Sigmoid colon (tissue), 7 donors: ENCODE results near the gene ACTR1B. TPM values are rescaled to one million over a fixed set of nuclear protein-coding genes. Genes with fewer than 3 reads are reported as not detected.

Experiments
- DNase-seq: peaks from one replicate; pipeline ENCODE4 v3.0.0-alpha.2; 2019
- H3K27ac ChIP-seq, 4 donors: fragments of 200-600 bp; sonication (generic); one replicate each; pipeline ENCODE4 v1.5.1; 2016 to 2019; ENCODE audit warnings: mild to moderate bottlenecking in 1 of 4
- H3K27me3 ChIP-seq, 3 donors: fragments of 200-600 bp; sonication (generic); one replicate each; pipeline ENCODE4 v1.5.1; 2019; ENCODE audit warnings: mild to moderate bottlenecking in 1 of 3
- H3K36me3 ChIP-seq, 4 donors: fragments of 200-600 bp; sonication (generic); one replicate each; pipeline ENCODE4 v1.5.1; 2016 to 2019
- H3K4me1 ChIP-seq, 4 donors: fragments of 200-600 bp; sonication (generic); one replicate each; pipeline ENCODE4 v1.5.1; 2017 to 2019
- H3K4me3 ChIP-seq, 4 donors: fragments of 200-600 bp; sonication (generic); one replicate each; pipeline ENCODE4 v1.5.1; 2017 to 2019; ENCODE audit warnings: mild to moderate bottlenecking in 2 of 4, moderate library complexity in 1 of 4
- H3K9me3 ChIP-seq, 4 donors: fragments of 200-600 bp in 3 of 4; sonication (generic) in 3 of 4; one replicate each; pipeline versions ENCODE4 v1.5.1 to v1.6.1; 2013 to 2019
- CTCF ChIP-seq, 4 experiments: fragments of 450-650 bp in 3 of 4; fragments of 200-600 bp in 1 of 4; IDR thresholded peaks; one replicate each; pipeline ENCODE4 v1.5.1; 2016 to 2019; ENCODE audit warnings: antibody characterized with exemption in 4 of 4, mild to moderate bottlenecking in 3 of 4, moderate library complexity in 2 of 4
- EP300 ChIP-seq, 4 donors: sonication (generic); formaldehyde crosslinking; IDR thresholded peaks; one replicate each; pipeline ENCODE4 v1.6.1; 2017; ENCODE audit warnings: antibody characterized with exemption in 4 of 4
- POLR2A ChIP-seq, 2 donors: fragments of 450-650 bp; IDR thresholded peaks; one replicate each; pipeline ENCODE4 v1.6.1; 2016; ENCODE audit warnings: antibody characterized with exemption in 2 of 2, mild to moderate bottlenecking in 2 of 2, moderate library complexity in 2 of 2
- POLR2AphosphoS5 ChIP-seq, 4 donors: sonication (generic); formaldehyde crosslinking; IDR thresholded peaks; one replicate each; pipeline ENCODE4 v1.6.1; 2017; ENCODE audit warnings: antibody characterized with exemption in 4 of 4
- WGBS, 2 donors: extraction: QIAGEN DNeasy Blood & Tissue Kit; methylation state at CpG; one replicate each; pipeline ENCODE4 v1.1.7; 2013; 5-methylcytosine and 5-hydroxymethylcytosine counted together
- intact Hi-C: fragments of 100-400 bp; cut with DNase I; formaldehyde crosslinking; loops from one replicate; pipeline ENCODE4 v1.15.1; 2023
- polyA plus RNA-seq, 3 donors: library from polyadenylated mRNA; stranded (reverse); fragments of 200-250 nt; gene quantifications; one replicate each; pipeline ENCODE4 v1.2.3, GENCODE V29; 2013
- total RNA-seq, 4 donors: library from RNA; depleted of rRNA; stranded (reverse); fragments of >200 nt; gene quantifications; one replicate each; pipeline ENCODE4 v1.1.0, GENCODE V29; 2016
- donor health status: healthy with polysubstance abuse.
- donor health status: Bipolar disorder and iron deficiency.
- donor health status: healthy.

Gene ACTR1B
- total and polyA plus RNA-seq, 7 donors = 55.3 to 85.3 (median 75.2) TPM

DNA sequence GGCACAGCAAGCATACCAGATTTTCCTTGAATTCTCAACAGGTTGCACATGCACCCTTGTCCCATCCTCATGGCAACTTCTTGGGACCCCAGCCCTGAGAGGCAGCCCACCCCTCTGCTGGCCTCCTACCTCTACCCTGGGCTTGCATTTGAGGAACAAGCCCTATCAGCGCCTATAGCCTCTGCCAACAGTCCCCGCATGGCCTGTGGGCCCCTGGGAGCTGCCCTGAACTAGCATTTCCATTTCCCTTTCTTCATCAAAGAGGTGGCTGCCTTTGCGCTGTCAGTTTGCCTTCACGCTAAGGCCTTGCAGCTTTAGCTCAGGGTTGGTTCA lies 44.2 kb upstream of the ACTR1B start:
- 66 to 90% methylated on average over 4 of the region's 4 CpGs for WGBS, 2 donors
- DNase-seq = no peak
- H3K36me3 ChIP-seq = no peaks in the 10 kb centered on the region

DNA sequence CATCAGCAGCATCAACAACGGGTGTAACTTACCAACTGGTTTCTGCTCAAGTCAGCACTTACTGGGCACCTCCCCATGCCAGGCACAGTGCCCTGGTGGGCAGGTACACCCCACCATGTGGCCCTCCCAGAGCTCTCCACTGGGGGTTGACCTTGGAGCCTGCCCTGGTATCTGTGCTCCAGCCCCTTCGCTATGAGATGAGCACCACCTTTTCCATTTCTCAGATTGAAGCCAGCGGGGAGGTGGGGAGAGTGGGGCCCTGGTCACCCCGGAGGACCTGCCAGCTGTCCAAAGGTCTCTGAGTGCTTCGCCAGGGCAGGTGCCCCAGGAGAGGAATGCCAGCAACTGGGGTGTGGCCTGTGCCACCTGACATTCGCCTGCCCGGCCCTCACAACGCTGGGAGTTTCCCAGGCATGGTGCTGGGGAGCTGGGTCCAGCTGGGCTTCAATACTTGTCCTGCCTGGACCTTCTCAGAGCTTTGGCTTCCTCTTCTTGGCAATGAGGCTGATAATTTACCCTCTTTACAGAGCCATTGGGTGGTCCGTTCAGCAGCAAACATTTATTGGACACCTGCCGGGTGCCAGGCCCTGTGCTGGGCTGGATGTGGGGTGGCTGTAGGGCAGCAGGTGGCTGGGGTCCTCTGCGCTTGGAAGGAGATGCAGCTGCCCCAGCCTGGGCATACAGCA lies 43.7 kb upstream of the ACTR1B start:
- Histone ChIP-seq H3K4me3 (no peak overlapping the region), H3K27me3 (no peaks in the 10 kb centered on the region), H3K9me3 (no peaks in the 10 kb centered on the region), H3K36me3 (no peaks in the 10 kb centered on the region), H3K27ac (no peak overlapping the region), H3K4me1 (no peaks in the 10 kb centered on the region)
- TF ChIP-seq CTCF (IDR thresholded peaks at IDR 0.05) = no peak
- no peak for TF ChIP-seq POLR2AphosphoS5 (IDR thresholded peaks at IDR 0.05)
- TF ChIP-seq EP300 (IDR thresholded peaks at IDR 0.05) = no peak
- TF ChIP-seq POLR2A (IDR thresholded peaks at IDR 0.05) = no peak
- peak; percentile 56 for DNase-seq
- 37 to 73% methylated on average over 11 of the region's 11 CpGs for WGBS, 2 donors
- intact Hi-C loops = no loop called here

More for the DNA sequence above, 44.2 kb upstream of the ACTR1B start:
- H3K27ac ChIP-seq = no peak overlapping the region
- TF ChIP-seq POLR2A (IDR thresholded peaks at IDR 0.05) (no peak), EP300 (IDR thresholded peaks at IDR 0.05) (no peak), POLR2AphosphoS5 (IDR thresholded peaks at IDR 0.05) (no peak), CTCF (IDR thresholded peaks at IDR 0.05) (no peak)
- H3K27me3 ChIP-seq = no peaks in the 10 kb centered on the region
- H3K4me3 ChIP-seq = no peak overlapping the region
- no peaks in the 10 kb centered on the region for H3K4me1 ChIP-seq
- intact Hi-C loops = no loop called here
- H3K9me3 ChIP-seq = no peaks in the 10 kb centered on the region

- Histone ChIP-seq H3K27me3 (no peaks in the 10 kb centered on the region), H3K9me3 (no peaks in the 10 kb centered on the region), H3K27ac (no peak overlapping the region), H3K4me3 (no peak overlapping the region), H3K36me3 (no peaks in the 10 kb centered on the region), H3K4me1 (no peaks in the 10 kb centered on the region)
- intact Hi-C loops = no loop called here
- 82 to 85% methylated on average over 11 of the region's 11 CpGs for WGBS, 2 donors
- TF ChIP-seq POLR2AphosphoS5 (IDR thresholded peaks at IDR 0.05) (no peak), POLR2A (IDR thresholded peaks at IDR 0.05) (no peak), CTCF (IDR thresholded peaks at IDR 0.05) (no peak)
- no peak for DNase-seq
These were observed 43.0 kb upstream of the ACTR1B start for GRCh38 chr2:97706708-97707345.

- Histone ChIP-seq H3K36me3 (no peaks in the 10 kb centered on the region), H3K4me3 (no peak overlapping the region), H3K27ac (no peak overlapping the region), H3K9me3 (no peaks in the 10 kb centered on the region), H3K27me3 (no peaks in the 10 kb centered on the region), H3K4me1 (no peaks in the 10 kb centered on the region)
- no peak for TF ChIP-seq POLR2A (IDR thresholded peaks at IDR 0.05)
- TF ChIP-seq POLR2AphosphoS5 (IDR thresholded peaks at IDR 0.05) = no peak
- no peak for TF ChIP-seq CTCF (IDR thresholded peaks at IDR 0.05)
- TF ChIP-seq EP300 (IDR thresholded peaks at IDR 0.05) = no peak
- intact Hi-C loops = no loop called here
- WGBS, 2 donors = 95 to 98% methylated on average over 13 of the region's 13 CpGs
- no peak for DNase-seq
These were observed 42.3 kb upstream of the ACTR1B start for GRCh38 chr2:97706112-97706511.
